Effector memory CD8-positive, alpha-beta T cell (primary cell): ENCODE results near the gene RBM39.
A peak's percentile ranks its signal among the peaks of the same experiment; 100 is the strongest.
"Not testable (repeated sequence)": the region's sequence is repeated elsewhere in the genome, so short reads cannot be mapped to it uniquely, and the experiment has no call there.

Experiments used
- ATAC-seq: fragments of 150-1000 bp; cut with Tn5 transposase; replicated peaks from 2 replicates; pipeline ENCODE4 v1.10.0; 2021; ENCODE audit warnings: mild to moderate bottlenecking, moderate library complexity
- DNase-seq, 3 experiments: peaks; one replicate each; pipeline ENCODE4 v3.0.0; 2021
- H3K27ac Mint-ChIP-seq, 2 donors: one replicate each; pipeline ENCODE4 v1.8.0; 2022; ENCODE audit warnings: mild to moderate bottlenecking in 2 of 2, mixed read lengths in 2 of 2, moderate library complexity in 2 of 2
- H3K27me3 Mint-ChIP-seq, 2 donors: one replicate each; pipeline ENCODE4 v1.8.0; 2022; ENCODE audit warnings: mixed read lengths in 2 of 2
- H3K36me3 Mint-ChIP-seq: one replicate; pipeline ENCODE4 v1.8.0; 2022; ENCODE audit warnings: mild to moderate bottlenecking, moderate library complexity, mixed read lengths; ENCODE audit not compliant: insufficient read depth
- H3K4me1 Mint-ChIP-seq, 2 donors: one replicate each; pipeline ENCODE4 v1.8.0; 2022; ENCODE audit warnings: low read depth in 2 of 2, mixed read lengths in 2 of 2
- H3K4me3 Mint-ChIP-seq, 2 donors: one replicate each; pipeline ENCODE4 v1.8.0; 2022; ENCODE audit warnings: mild to moderate bottlenecking in 2 of 2, mixed read lengths in 2 of 2, moderate library complexity in 2 of 2
- H3K9me3 Mint-ChIP-seq, 2 donors: one replicate each; pipeline ENCODE4 v1.8.0; 2022; ENCODE audit warnings: mixed read lengths in 2 of 2
- total RNA-seq, 9 experiments: gene quantifications; one replicate each; lab custom pipeline; 2026; lab: John Stamatoyannopoulos, UW

RBM39 gene
- total RNA-seq = 635 to 1,624 (median 824) reads per million in 9 experiments

DNA sequence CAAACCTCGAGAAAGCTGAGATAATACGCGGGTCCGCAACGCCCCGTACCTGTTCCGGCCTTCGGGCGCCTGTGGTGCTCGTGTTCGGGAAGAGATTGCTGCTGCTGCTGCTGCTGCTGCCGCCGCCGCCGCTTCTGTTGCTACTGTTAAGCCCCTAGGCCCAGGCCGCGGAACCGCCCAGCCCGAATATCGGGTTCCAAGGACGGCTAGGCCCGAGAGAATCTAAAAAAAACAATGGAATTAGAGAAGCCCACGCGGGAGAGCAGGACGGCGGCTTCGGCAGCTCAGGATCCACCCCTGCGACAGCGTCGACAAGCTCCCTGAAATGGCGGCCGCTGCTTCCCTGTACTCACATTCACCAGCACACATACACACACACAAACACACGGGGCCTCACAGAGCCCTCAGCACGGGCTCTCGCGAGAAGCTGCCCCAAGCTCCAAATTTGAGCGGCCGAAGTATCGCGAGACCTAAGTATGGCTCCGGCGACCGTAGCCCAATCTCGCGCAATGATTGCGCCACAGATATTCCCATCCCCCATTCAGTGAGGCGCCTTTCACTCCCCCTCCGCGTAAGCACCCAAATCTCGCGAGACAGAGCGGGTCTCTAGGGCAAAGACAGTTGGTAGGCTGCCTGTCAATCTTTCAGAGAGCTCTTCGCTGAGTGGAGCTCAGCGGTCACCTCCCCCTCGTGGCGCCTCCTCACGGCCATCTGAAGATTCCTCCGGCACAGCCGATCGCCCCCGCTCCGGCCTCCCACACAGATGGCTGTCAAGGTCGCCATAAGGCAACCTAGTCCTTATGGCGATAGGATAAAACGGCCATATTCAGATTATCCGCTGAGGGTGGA, at the start of gene RBM39:
Gene RBM39, minus strand, starts transcription at position 369 of the 849 bp plus-strand sequence. CDS start 1,386 bp downstream, outside the sequence.
- H3K4me1 Mint-ChIP-seq = peaks cover 30 to 48% of the 10 kb centered on the region in 2 donors
- no peaks in the 10 kb centered on the region for H3K27me3 Mint-ChIP-seq
- DNase-seq = peak; percentile 99 to 100 (median 99)

GRCh38 chr20:35791821-35792220, 49.8 kb upstream of the RBM39 start:
- no peaks in the 10 kb centered on the region for H3K9me3 Mint-ChIP-seq
- DNase-seq (no peak), ATAC-seq (no peak)
- H3K4me3 Mint-ChIP-seq = peak overlapping the region in 1 of 2 donors; percentile 4
- peaks cover 30% of the 10 kb centered on the region for H3K36me3 Mint-ChIP-seq
- peaks cover 10 to 32% of the 10 kb centered on the region in 2 donors for H3K4me1 Mint-ChIP-seq
- H3K27ac Mint-ChIP-seq = peak overlapping the region; percentile 52 to 81
- no peaks in the 10 kb centered on the region for H3K27me3 Mint-ChIP-seq

More for the DNA sequence above, at the start of gene RBM39:
- H3K9me3 Mint-ChIP-seq = no peaks in the 10 kb centered on the region
- ATAC-seq = peak; percentile 82
- peak within 1 kb of the TSS; percentile 97 to 98 for H3K4me3 Mint-ChIP-seq
- H3K36me3 Mint-ChIP-seq = peaks cover 60% of the 10 kb centered on the region
- peak within 1 kb of the TSS; percentile 99 to 100 for H3K27ac Mint-ChIP-seq

- Mint-ChIP-seq H3K27ac (peak overlapping the region in 1 of 2 donors; percentile 81), H3K36me3 (peaks cover 26% of the 10 kb centered on the region), H3K4me1 (peaks cover 10 to 34% of the 10 kb centered on the region in 2 donors), H3K27me3 (no peaks in the 10 kb centered on the region), H3K4me3 (no peak overlapping the region), H3K9me3 (no peaks in the 10 kb centered on the region)
- ATAC-seq (no peak), DNase-seq (no peak)
Measured at GRCh38 chr20:35791097-35791496, 49.0 kb upstream of the RBM39 start.

GRCh38 chr20:35788796-35789195, 46.7 kb upstream of the RBM39 start:
- H3K27ac Mint-ChIP-seq = no peak overlapping the region
- H3K4me3 Mint-ChIP-seq = no peak overlapping the region
- no peaks in the 10 kb centered on the region for H3K9me3 Mint-ChIP-seq
- peaks cover 35% of the 10 kb centered on the region for H3K36me3 Mint-ChIP-seq
- no peak for ATAC-seq
- no peak for DNase-seq
- H3K27me3 Mint-ChIP-seq = no peaks in the 10 kb centered on the region
- peaks cover 8 to 29% of the 10 kb centered on the region in 2 donors for H3K4me1 Mint-ChIP-seq

- not testable (repeated sequence) for H3K4me3 Mint-ChIP-seq, H3K27me3 Mint-ChIP-seq, H3K9me3 Mint-ChIP-seq, H3K27ac Mint-ChIP-seq, DNase-seq, ATAC-seq
- H3K4me1 Mint-ChIP-seq = peaks cover 8 to 18% of the 10 kb centered on the region in 2 donors
- peaks cover 51% of the 10 kb centered on the region for H3K36me3 Mint-ChIP-seq
Measured at GRCh38 chr20:35785541-35785940, 43.5 kb upstream of the RBM39 start.

GRCh38 chr20:35783811-35784210, 41.8 kb upstream of the RBM39 start:
- not testable (repeated sequence) for DNase-seq, H3K4me3 Mint-ChIP-seq, H3K27ac Mint-ChIP-seq, H3K27me3 Mint-ChIP-seq, ATAC-seq, H3K9me3 Mint-ChIP-seq
- Mint-ChIP-seq H3K4me1 (peaks cover 5 to 13% of the 10 kb centered on the region in 2 donors), H3K36me3 (peaks cover 59% of the 10 kb centered on the region)

DNA sequence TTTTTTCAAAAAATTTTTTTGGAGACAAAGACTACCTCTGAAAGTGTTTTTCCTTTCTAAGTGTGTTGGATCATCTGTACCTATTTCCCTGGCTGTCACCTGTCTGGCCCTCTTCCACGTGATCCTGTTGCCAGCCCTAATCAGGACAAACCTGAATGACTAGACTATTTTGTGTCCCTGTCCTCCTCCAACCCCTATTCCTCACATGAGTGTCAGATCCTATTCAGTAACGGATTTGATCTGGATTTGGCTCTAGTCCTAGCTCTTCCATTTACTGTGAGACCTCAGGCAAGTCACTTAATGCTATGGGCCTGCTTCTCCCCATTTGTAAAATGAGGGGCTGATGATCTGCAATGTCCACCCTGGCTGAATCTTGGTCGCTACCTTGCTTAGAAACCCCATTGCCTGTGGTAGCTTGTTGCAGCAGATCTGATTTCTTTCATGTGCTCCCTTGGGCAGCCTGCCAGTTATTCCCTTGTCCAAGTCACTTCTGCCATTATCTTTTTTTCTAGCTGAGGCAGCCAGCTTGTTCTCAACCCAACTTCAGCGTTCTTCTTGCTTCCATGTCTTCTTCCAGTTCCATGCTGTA, 34.5 kb upstream of the RBM39 start:
- H3K27me3 Mint-ChIP-seq = no peaks in the 10 kb centered on the region
- DNase-seq (no peak), ATAC-seq (no peak)
- peaks cover 39 to 43% of the 10 kb centered on the region in 2 donors for H3K4me1 Mint-ChIP-seq
- H3K36me3 Mint-ChIP-seq = peaks cover 74% of the 10 kb centered on the region
- peak overlapping the region; percentile 3 to 53 for H3K4me3 Mint-ChIP-seq
- H3K9me3 Mint-ChIP-seq = no peaks in the 10 kb centered on the region
- H3K27ac Mint-ChIP-seq = peak overlapping the region; percentile 88 to 95

GRCh38 chr20:35774391-35774790, 32.3 kb upstream of the RBM39 start:
- H3K27ac Mint-ChIP-seq = peak overlapping the region; percentile 97 to 100
- peak overlapping the region; percentile 89 for H3K4me3 Mint-ChIP-seq
- ATAC-seq (no peak), DNase-seq (no peak)
- peaks cover 45 to 48% of the 10 kb centered on the region in 2 donors for H3K4me1 Mint-ChIP-seq
- H3K27me3 Mint-ChIP-seq = no peaks in the 10 kb centered on the region
- no peaks in the 10 kb centered on the region for H3K9me3 Mint-ChIP-seq
- peaks cover 54% of the 10 kb centered on the region for H3K36me3 Mint-ChIP-seq

DNA sequence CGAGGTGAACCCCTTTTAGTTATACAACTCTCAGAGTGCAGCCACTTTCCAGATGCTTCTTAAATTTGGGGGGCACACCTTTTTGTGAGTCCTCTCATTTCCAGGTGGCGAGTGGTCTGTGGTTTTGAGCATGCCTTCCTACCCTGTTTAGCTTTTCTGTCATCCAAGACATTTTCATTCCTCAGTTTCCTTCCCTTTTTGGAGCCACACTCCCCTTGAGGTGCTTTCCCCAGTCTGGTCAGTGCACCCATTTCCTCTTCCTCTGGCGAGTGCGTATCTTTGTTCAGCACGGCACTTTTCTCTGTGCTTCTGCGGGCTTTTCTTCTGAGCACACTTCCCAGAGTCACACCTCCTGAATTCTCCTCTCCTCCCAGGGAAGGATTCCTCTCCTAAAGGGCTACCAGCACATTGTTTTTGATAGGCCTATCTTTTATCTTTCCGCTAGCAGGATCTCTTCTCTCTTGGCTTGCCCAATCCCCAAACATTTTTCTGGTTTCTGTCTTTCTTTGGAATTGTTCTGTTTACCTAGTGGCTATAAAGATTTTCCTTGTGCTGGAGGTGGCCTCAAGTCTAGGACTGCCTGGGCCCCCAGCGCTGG, 31.2 kb upstream of the RBM39 start:
- DNase-seq (peak; percentile 22 to 31 (median 24)), ATAC-seq (no peak)
- Mint-ChIP-seq H3K4me3 (peak overlapping the region; percentile 89), H3K27me3 (no peaks in the 10 kb centered on the region), H3K4me1 (peaks cover 56 to 59% of the 10 kb centered on the region in 2 donors), H3K27ac (peak overlapping the region; percentile 97 to 100), H3K36me3 (peaks cover 49% of the 10 kb centered on the region), H3K9me3 (no peaks in the 10 kb centered on the region)

GRCh38 chr20:35772563-35773058, 30.6 kb upstream of the RBM39 start:
- H3K27ac Mint-ChIP-seq = peak overlapping the region; percentile 97 to 100
- peaks cover 54% of the 10 kb centered on the region for H3K36me3 Mint-ChIP-seq
- H3K4me3 Mint-ChIP-seq = peak overlapping the region; percentile 89
- H3K9me3 Mint-ChIP-seq = no peaks in the 10 kb centered on the region
- no peaks in the 10 kb centered on the region for H3K27me3 Mint-ChIP-seq
- peaks cover 62 to 66% of the 10 kb centered on the region in 2 donors for H3K4me1 Mint-ChIP-seq
- ATAC-seq = no peak
- no peak for DNase-seq

DNA sequence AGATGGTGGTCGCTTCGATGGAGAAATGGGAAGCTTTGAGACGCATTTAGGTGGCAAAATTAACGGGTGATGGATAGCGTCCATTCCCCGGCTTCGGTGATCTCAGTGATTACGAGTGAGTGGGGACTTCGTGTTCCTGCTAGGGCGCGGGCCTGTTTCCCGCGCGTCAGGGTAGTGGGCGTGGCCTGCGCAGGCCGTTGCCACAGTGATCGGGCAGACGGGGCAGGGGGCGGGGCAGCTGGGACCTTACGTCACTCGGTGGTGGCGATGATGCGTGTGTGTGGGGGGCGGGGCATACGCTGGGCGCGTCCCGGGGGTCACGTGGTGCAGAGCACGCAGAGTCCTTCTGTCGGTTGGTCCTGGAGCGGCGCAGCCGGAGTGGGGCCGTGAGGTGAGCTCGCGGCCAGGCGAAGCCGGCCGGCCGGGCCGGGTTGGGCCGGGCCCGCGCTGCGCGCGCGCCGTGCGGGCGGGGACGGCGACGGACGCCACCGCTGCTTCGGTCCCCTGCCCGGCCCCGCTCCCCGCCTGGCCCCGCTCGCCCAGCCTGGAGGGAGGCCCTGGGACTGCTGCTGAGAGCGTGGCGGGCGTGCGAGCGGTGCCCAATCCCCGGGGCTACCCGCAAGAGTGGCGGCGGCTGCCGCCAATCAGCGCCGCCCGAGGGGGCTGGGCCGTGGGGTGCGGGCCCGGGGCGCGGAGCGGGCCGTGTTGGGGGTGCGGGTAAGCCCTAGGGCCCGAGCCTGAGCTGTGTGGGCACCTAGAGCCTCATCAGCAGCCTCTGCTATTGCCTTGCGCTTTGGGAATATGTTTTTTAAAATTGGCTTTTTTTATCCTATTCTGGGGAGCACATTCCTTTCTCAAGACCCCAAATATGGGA, 29.9 kb upstream of the RBM39 start, which contains the start of gene PHF20:
Gene PHF20, plus strand, starts transcription at position 327 of the 874 bp plus-strand sequence. CDS start 29,508 bp downstream, outside the sequence.
- peaks cover 58 to 62% of the 10 kb centered on the region in 2 donors for H3K4me1 Mint-ChIP-seq
- H3K4me3 Mint-ChIP-seq = peak within 1 kb of the TSS; percentile 89
- H3K27ac Mint-ChIP-seq = peak within 1 kb of the TSS; percentile 97 to 100
- no peaks in the 10 kb centered on the region for H3K9me3 Mint-ChIP-seq
- ATAC-seq = peak; percentile 79
- DNase-seq = peak; percentile 99 to 100 (median 99)
- H3K36me3 Mint-ChIP-seq = peaks cover 57% of the 10 kb centered on the region
- no peaks in the 10 kb centered on the region for H3K27me3 Mint-ChIP-seq

- H3K9me3 Mint-ChIP-seq = no peaks in the 10 kb centered on the region
- peaks cover 52 to 62% of the 10 kb centered on the region in 2 donors for H3K4me1 Mint-ChIP-seq
Measured at GRCh38 chr20:35771367-35771688, 29.3 kb upstream of the RBM39 start.

More at GRCh38 chr20:35771367-35771688, 29.3 kb upstream of the RBM39 start:
- H3K36me3 Mint-ChIP-seq = peaks cover 56% of the 10 kb centered on the region
- peak overlapping the region; percentile 97 to 100 for H3K27ac Mint-ChIP-seq
- H3K27me3 Mint-ChIP-seq = no peaks in the 10 kb centered on the region
- ATAC-seq (no peak), DNase-seq (peak in 1 of 3 experiments; percentile 8)
- peak overlapping the region; percentile 89 for H3K4me3 Mint-ChIP-seq
